T-helper 17 cell (primary cell): ENCODE measurements around the gene VAC14. TPM values are rescaled to one million over a fixed set of nuclear protein-coding genes. Genes with fewer than 3 reads are reported as not detected.

ENCODE experiments used
- ATAC-seq: fragments of 150-1000 bp; cut with Tn5 transposase; 2 replicates; pipeline ENCODE4 v1.10.0; 2021; ENCODE audit warnings: mild to moderate bottlenecking, moderate library complexity
- DNase-seq, 3 donors: peaks; one replicate each; pipeline versions ENCODE4 v3.0.0 to v3.0.0-alpha.2; 2020 to 2021
- H3K9me3 ChIP-seq: one replicate; pipeline ENCODE4 v1.7.0; 2013; ENCODE audit warnings: low read length, mild to moderate bottlenecking; ENCODE audit not compliant: control insufficient read depth, poor library complexity, severe bottlenecking
- H3K27ac Mint-ChIP-seq: one replicate; pipeline ENCODE4 v1.8.0; 2022; ENCODE audit warnings: mild to moderate bottlenecking, moderate library complexity, mixed read lengths
- H3K27me3 Mint-ChIP-seq: one replicate; pipeline ENCODE4 v1.8.0; 2022; ENCODE audit warnings: mixed read lengths
- H3K36me3 Mint-ChIP-seq: one replicate; pipeline ENCODE4 v1.8.0; 2022; ENCODE audit warnings: low read depth, mixed read lengths
- H3K4me1 Mint-ChIP-seq: one replicate; pipeline ENCODE4 v1.8.0; 2022; ENCODE audit warnings: mild to moderate bottlenecking, mixed read lengths
- H3K4me3 Mint-ChIP-seq: one replicate; pipeline ENCODE4 v1.8.0; 2022; ENCODE audit warnings: mild to moderate bottlenecking, moderate library complexity, mixed read lengths
- total RNA-seq, 4 donors: library from RNA in 2 of 4; stranded (reverse) in 2 of 4; gene quantifications; one replicate each; pipeline ENCODE4 v1.2.3 and lab custom pipeline; 2022 to 2026

The VAC14 gene
- total RNA-seq, 2 donors from 2014 or later: 36.7 to 38.4 TPM

DNA sequence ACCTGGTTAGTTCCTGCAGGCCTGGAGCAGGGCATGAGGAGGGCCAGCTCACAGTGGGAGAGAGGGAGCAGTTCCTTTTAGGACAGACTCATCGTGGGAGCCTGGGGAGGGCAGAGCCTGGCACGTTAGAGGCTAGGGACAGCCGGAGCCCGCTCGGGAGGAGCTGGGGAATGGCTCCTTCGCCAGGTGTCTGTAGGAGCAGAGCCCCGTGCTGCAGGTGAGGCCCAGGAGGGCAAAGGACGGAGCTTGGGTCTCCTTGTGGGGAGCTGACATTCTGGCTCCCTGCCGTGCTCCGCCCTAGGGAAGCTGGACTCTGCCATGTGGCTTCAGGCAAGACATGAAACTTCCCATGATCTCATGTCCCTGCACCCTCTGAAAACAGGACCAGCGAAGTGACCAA lies 96.4 kb downstream of the VAC14 start:
- no peak for ATAC-seq
- H3K27ac Mint-ChIP-seq: peak overlapping the region; percentile 43
- DNase-seq: no peak

DNA sequence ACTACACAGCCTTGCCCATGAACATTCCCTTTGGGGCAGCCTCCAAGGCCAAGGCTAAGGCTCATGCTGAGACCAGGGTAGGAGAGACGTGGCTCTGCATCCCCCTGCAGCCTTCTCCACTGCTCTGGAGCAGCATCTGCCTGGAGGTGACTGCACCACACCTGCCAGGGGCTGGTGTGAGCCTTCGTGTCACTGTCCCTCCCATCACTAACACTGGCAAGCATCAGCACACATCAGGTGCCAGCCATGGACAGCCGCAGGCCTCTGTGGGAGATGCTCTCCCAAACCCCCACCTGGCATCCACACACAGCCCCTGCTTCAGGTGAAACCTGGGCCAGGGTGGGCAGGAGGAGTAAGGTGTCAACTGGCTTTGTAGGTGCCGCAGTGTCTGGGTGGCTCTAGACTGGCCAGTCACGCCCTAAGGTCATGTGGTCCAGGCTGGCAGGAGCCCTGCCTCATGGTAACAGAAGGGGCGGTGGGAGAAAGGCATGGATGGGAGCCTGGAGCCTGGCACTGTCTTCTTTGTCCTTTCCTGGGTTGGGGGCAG lies 97.0 kb downstream of the VAC14 start:
- ATAC-seq (no peak), DNase-seq (no peak)
- H3K27me3 Mint-ChIP-seq: no peaks in the 10 kb centered on the region
- H3K4me1 Mint-ChIP-seq: peaks cover 6% of the 10 kb centered on the region
- no peak overlapping the region for H3K4me3 Mint-ChIP-seq
- no peak overlapping the region for H3K27ac Mint-ChIP-seq
- peaks cover 2% of the 10 kb centered on the region for H3K36me3 Mint-ChIP-seq
- no peaks in the 10 kb centered on the region for H3K9me3 ChIP-seq

More for the DNA sequence above, 96.4 kb downstream of the VAC14 start:
- Mint-ChIP-seq H3K27me3 (no peaks in the 10 kb centered on the region), H3K36me3 (peaks cover 2% of the 10 kb centered on the region), H3K4me1 (peaks cover 4% of the 10 kb centered on the region), H3K4me3 (no peak overlapping the region)
- no peaks in the 10 kb centered on the region for H3K9me3 ChIP-seq

- Mint-ChIP-seq H3K36me3 (peaks cover 2% of the 10 kb centered on the region), H3K4me3 (no peak overlapping the region), H3K27ac (no peak overlapping the region), H3K4me1 (peaks cover 6% of the 10 kb centered on the region), H3K27me3 (no peaks in the 10 kb centered on the region)
- H3K9me3 ChIP-seq: no peaks in the 10 kb centered on the region
- DNase-seq (no peak), ATAC-seq (no peak)
Observed at GRCh38 chr16:70703041-70703834, 97.7 kb downstream of the VAC14 start.

- peaks cover 6% of the 10 kb centered on the region for H3K4me1 Mint-ChIP-seq
- no peak overlapping the region for H3K27ac Mint-ChIP-seq
- H3K4me3 Mint-ChIP-seq: no peak overlapping the region
- H3K27me3 Mint-ChIP-seq: no peaks in the 10 kb centered on the region
- no peak for ATAC-seq
- DNase-seq: no peak
- H3K36me3 Mint-ChIP-seq: peaks cover 2% of the 10 kb centered on the region
- H3K9me3 ChIP-seq: no peaks in the 10 kb centered on the region
Observed at GRCh38 chr16:70702624-70703023, 98.3 kb downstream of the VAC14 start.

DNA sequence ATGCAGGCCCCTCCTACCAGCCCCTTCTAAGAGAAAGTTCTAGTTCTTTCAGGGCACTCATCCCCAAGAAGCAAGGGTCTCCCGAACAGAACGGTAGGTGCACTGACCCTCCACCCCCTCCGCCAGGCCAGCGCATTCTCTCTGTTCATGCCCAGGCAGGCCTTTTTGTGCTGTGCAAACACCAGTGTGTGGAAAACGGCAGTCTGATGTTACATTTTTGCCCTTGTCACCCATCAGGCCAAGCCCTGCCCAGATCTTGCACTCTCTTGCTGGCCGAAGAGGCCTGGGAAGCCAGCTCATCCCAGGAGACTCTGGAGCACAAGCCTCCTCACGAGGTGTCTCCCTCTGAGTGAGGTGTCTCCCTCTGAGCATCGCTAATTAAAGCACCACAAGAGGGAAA lies 99.0 kb downstream of the VAC14 start:
- H3K27ac Mint-ChIP-seq: peak overlapping the region; percentile 85
- H3K4me1 Mint-ChIP-seq: peaks cover 6% of the 10 kb centered on the region
- DNase-seq: no peak
- H3K4me3 Mint-ChIP-seq: no peak overlapping the region
- no peaks in the 10 kb centered on the region for H3K27me3 Mint-ChIP-seq
- H3K36me3 Mint-ChIP-seq: peaks cover 2% of the 10 kb centered on the region
- no peak for ATAC-seq
- no peaks in the 10 kb centered on the region for H3K9me3 ChIP-seq

GRCh38 chr16:70701596-70701995 lies 99.4 kb downstream of the VAC14 start:
- Mint-ChIP-seq H3K36me3 (peaks cover 2% of the 10 kb centered on the region), H3K4me1 (peaks cover 6% of the 10 kb centered on the region), H3K27ac (peak overlapping the region; percentile 85), H3K4me3 (no peak overlapping the region), H3K27me3 (no peaks in the 10 kb centered on the region)
- DNase-seq: no peak
- no peaks in the 10 kb centered on the region for H3K9me3 ChIP-seq
- no peak for ATAC-seq

GRCh38 chr16:70701036-70701435 lies 99.9 kb downstream of the VAC14 start:
- H3K27ac Mint-ChIP-seq: no peak overlapping the region

GRCh38 chr16:70700101-70701020 lies 100.6 kb downstream of the VAC14 start:
- H3K9me3 ChIP-seq: no peaks in the 10 kb centered on the region
- ATAC-seq (no peak), DNase-seq (no peak)
- no peak overlapping the region for H3K4me3 Mint-ChIP-seq
- H3K27ac Mint-ChIP-seq: no peak overlapping the region
- no peaks in the 10 kb centered on the region for H3K27me3 Mint-ChIP-seq
- H3K4me1 Mint-ChIP-seq: peaks cover 9% of the 10 kb centered on the region
- H3K36me3 Mint-ChIP-seq: peaks cover 2% of the 10 kb centered on the region

More at GRCh38 chr16:70701036-70701435, 99.9 kb downstream of the VAC14 start:
- ATAC-seq: no peak
- H3K4me3 Mint-ChIP-seq: no peak overlapping the region
- peaks cover 6% of the 10 kb centered on the region for H3K4me1 Mint-ChIP-seq
- peaks cover 2% of the 10 kb centered on the region for H3K36me3 Mint-ChIP-seq
- H3K27me3 Mint-ChIP-seq: no peaks in the 10 kb centered on the region
- H3K9me3 ChIP-seq: no peaks in the 10 kb centered on the region
- no peak for DNase-seq

DNA sequence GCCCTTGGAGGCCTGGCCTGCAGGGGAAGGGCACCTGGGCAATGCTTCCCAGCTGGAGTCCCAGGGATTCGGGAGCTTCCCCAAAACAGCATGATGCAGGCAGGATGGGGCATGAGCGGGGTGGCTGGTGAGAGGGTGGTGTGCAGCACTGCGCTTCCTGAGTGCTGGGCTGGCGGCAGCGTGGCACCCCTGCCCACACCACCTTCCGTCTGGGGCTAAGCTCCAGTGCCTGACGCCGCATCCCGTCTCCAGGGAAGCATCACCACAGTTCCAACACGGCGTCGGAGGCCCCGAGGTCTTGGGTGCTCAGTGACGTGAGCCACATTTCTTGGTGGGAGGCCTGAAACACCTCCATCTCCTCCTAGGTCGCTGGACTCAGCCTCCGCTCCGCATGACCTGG lies 101.3 kb downstream of the VAC14 start:
- no peaks in the 10 kb centered on the region for H3K9me3 ChIP-seq
- H3K36me3 Mint-ChIP-seq: peaks cover 2% of the 10 kb centered on the region
- ATAC-seq (no peak), DNase-seq (no peak)
- no peaks in the 10 kb centered on the region for H3K27me3 Mint-ChIP-seq
- peaks cover 9% of the 10 kb centered on the region for H3K4me1 Mint-ChIP-seq
- H3K27ac Mint-ChIP-seq: no peak overlapping the region
- H3K4me3 Mint-ChIP-seq: no peak overlapping the region

GRCh38 chr16:70698901-70699300 lies 102.1 kb downstream of the VAC14 start:
- H3K4me1 Mint-ChIP-seq: peaks cover 9% of the 10 kb centered on the region
- no peak overlapping the region for H3K27ac Mint-ChIP-seq
- H3K27me3 Mint-ChIP-seq: no peaks in the 10 kb centered on the region
- no peak overlapping the region for H3K4me3 Mint-ChIP-seq
- no peak for ATAC-seq
- H3K36me3 Mint-ChIP-seq: peaks cover 2% of the 10 kb centered on the region
- no peaks in the 10 kb centered on the region for H3K9me3 ChIP-seq
- no peak for DNase-seq

- no peak for DNase-seq
- H3K27me3 Mint-ChIP-seq: no peaks in the 10 kb centered on the region
- no peak overlapping the region for H3K27ac Mint-ChIP-seq
Observed at GRCh38 chr16:70697594-70698170, 103.3 kb downstream of the VAC14 start.

DNA sequence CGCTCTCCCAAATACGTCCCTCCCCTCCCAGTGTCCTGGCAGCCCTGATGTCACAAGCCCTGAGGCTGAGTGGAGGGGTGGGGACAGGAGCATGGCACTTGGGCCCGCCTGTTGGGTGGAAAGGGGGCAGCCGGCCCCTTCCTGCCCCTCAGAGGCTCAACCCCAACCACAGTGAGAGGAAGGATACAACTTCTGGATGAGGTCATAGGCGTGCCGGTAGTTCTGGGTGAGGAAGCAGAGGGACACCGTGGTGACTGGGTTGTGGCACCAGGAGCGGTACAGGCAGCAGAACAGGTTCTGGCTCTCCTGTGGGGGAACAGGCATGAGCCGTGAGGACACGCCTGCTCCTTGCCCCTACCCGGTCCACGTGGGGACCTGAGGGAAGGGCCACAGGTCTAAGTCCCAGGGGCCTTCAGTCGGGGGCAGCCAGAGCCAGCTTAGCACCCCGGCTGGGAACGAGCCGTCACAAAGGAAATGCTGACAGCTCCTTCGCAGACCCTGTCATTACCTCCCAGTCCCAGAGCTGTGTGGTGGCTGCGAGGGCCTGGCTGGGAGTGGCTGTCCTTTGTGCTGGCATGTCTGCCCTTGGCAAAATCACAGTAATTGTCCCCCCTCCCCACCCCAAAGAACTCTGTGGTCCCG lies 103.9 kb downstream of the VAC14 start:
- peaks cover 10% of the 10 kb centered on the region for H3K4me1 Mint-ChIP-seq
- H3K4me3 Mint-ChIP-seq: no peak overlapping the region
- no peak overlapping the region for H3K27ac Mint-ChIP-seq
- H3K9me3 ChIP-seq: no peaks in the 10 kb centered on the region
- DNase-seq (no peak), ATAC-seq (no peak)
- H3K36me3 Mint-ChIP-seq: peaks cover 2% of the 10 kb centered on the region
- H3K27me3 Mint-ChIP-seq: no peaks in the 10 kb centered on the region

More at GRCh38 chr16:70697594-70698170, 103.3 kb downstream of the VAC14 start:
- no peak for ATAC-seq
- peaks cover 11% of the 10 kb centered on the region for H3K4me1 Mint-ChIP-seq
- H3K9me3 ChIP-seq: no peaks in the 10 kb centered on the region
- no peak overlapping the region for H3K4me3 Mint-ChIP-seq
- H3K36me3 Mint-ChIP-seq: peaks cover 2% of the 10 kb centered on the region
